ENCODE data around the gene SMYD3.

GRCh38 chr1:246018146-246018545 is 488.9 kb downstream of the SMYD3 start:
- TF ChIP-seq CTCF (IDR thresholded peaks at IDR 0.05) (no peak), POLR2A (IDR thresholded peaks at IDR 0.05) (no peak)
